HG03342 (cell line): ENCODE data around the gene COL21A1.

Source experiments
- ATAC-seq: cut with Tn5 transposase; IDR thresholded peaks from one replicate; pipeline ENCODE4 v1.9.1; 2021; ENCODE audit warnings: mild to moderate bottlenecking, moderate library complexity; ENCODE audit not compliant: unreplicated experiment

Gene COL21A1

GRCh38 chr6:56055081-56055704, 192.2 kb downstream of the COL21A1 start:
- no peak for ATAC-seq

- ATAC-seq: no peak
Observed at GRCh38 chr6:56051202-56051598, 196.2 kb downstream of the COL21A1 start.

- no peak for ATAC-seq
Observed at GRCh38 chr6:56050530-56051201, 196.7 kb downstream of the COL21A1 start.

GRCh38 chr6:56048601-56049000, 198.8 kb downstream of the COL21A1 start:
- ATAC-seq: no peak

- no peak for ATAC-seq
Observed at GRCh38 chr6:56047931-56048540, 199.3 kb downstream of the COL21A1 start.

- ATAC-seq: no peak
Observed at GRCh38 chr6:56046576-56046975, 200.8 kb downstream of the COL21A1 start.

GRCh38 chr6:56043761-56044160, 203.6 kb downstream of the COL21A1 start:
- no peak for ATAC-seq

- no peak for ATAC-seq
Observed at GRCh38 chr6:56043076-56043475, 204.3 kb downstream of the COL21A1 start.

- no peak for ATAC-seq
Observed at GRCh38 chr6:56041591-56041990, 205.8 kb downstream of the COL21A1 start.

GRCh38 chr6:56040889-56041301, 206.5 kb downstream of the COL21A1 start:
- ATAC-seq: no peak

- no peak for ATAC-seq
Observed at GRCh38 chr6:56040223-56040622, 207.2 kb downstream of the COL21A1 start.

- no peak for ATAC-seq
Observed at GRCh38 chr6:56038764-56039163, 208.6 kb downstream of the COL21A1 start.

- ATAC-seq: no peak
Observed at GRCh38 chr6:56037601-56038000, 209.8 kb downstream of the COL21A1 start.

- no peak for ATAC-seq
Observed at GRCh38 chr6:56036916-56037600, 210.3 kb downstream of the COL21A1 start.

GRCh38 chr6:56033401-56033800, 214.0 kb downstream of the COL21A1 start:
- ATAC-seq: no peak

- ATAC-seq: no peak
Observed at GRCh38 chr6:56032715-56033260, 214.6 kb downstream of the COL21A1 start.

- no peak for ATAC-seq
Observed at GRCh38 chr6:56027865-56028264, 219.5 kb downstream of the COL21A1 start.

- no peak for ATAC-seq
Observed at GRCh38 chr6:56026455-56027180, 220.8 kb downstream of the COL21A1 start.

- no peak for ATAC-seq
Observed at GRCh38 chr6:56025795-56026194, 221.6 kb downstream of the COL21A1 start.

- no peak for ATAC-seq
Observed at GRCh38 chr6:56024931-56025330, 222.4 kb downstream of the COL21A1 start.

GRCh38 chr6:56023829-56024228, 223.6 kb downstream of the COL21A1 start:
- ATAC-seq: no peak
